GM20431 (cell line): ENCODE measurements around the gene SUSD1.
"Not testable (repeated sequence)": the region's sequence is repeated elsewhere in the genome, so short reads cannot be mapped to it uniquely, and the experiment has no call there.

Experiments used
- in situ Hi-C: fragments of 300-500 bp; cut with MseI, MboI; formaldehyde crosslinking; loops from one replicate; pipeline ENCODE4 v1.15.0; 2020; ENCODE audit warnings: low sequenced_read_pairs; ENCODE audit not compliant: unreplicated experiment

Gene SUSD1

GRCh38 chr9:112174965-112175795, at the start of gene SUSD1:
SUSD1 (minus strand) TSS chr9:112175297; CDS start chr9:112175235, 62 bp downstream.
- in situ Hi-C loops, result no loop called here

GRCh38 chr9:112224401-112225289, 49.5 kb upstream of the SUSD1 start:
- in situ Hi-C loops, result no loop called here

- in situ Hi-C loops, result no loop called here
These were observed 43.8 kb upstream of the SUSD1 start for GRCh38 chr9:112218908-112219307.

GRCh38 chr9:112212926-112213325, 37.8 kb upstream of the SUSD1 start:
- in situ Hi-C loops, result no loop called here

- in situ Hi-C loops, result no loop called here
These were observed 32.4 kb upstream of the SUSD1 start for GRCh38 chr9:112207451-112207850.

GRCh38 chr9:112203536-112203935, 28.4 kb upstream of the SUSD1 start:
- in situ Hi-C loops, result no loop called here

- in situ Hi-C loops, result no loop called here
These were observed 25.6 kb upstream of the SUSD1 start for GRCh38 chr9:112200711-112201110.

- in situ Hi-C loops, result no loop called here
These were observed 23.5 kb upstream of the SUSD1 start for GRCh38 chr9:112198646-112199045.

- in situ Hi-C loops, result no loop called here
These were observed 19.9 kb upstream of the SUSD1 start for GRCh38 chr9:112194969-112195431.

GRCh38 chr9:112193572-112194288, 18.6 kb upstream of the SUSD1 start:
- in situ Hi-C loops, result no loop called here

- in situ Hi-C loops, result not testable (repeated sequence)
These were observed 15.2 kb upstream of the SUSD1 start for GRCh38 chr9:112190320-112190719.

- in situ Hi-C loops, result no loop called here
These were observed 13.8 kb upstream of the SUSD1 start for GRCh38 chr9:112188884-112189283.

- in situ Hi-C loops, result no loop called here
These were observed 12.3 kb upstream of the SUSD1 start for GRCh38 chr9:112187404-112187803.

GRCh38 chr9:112186695-112187094, 11.6 kb upstream of the SUSD1 start:
- in situ Hi-C loops, result no loop called here

GRCh38 chr9:112184946-112185345, 9.8 kb upstream of the SUSD1 start:
- in situ Hi-C loops, result no loop called here

- in situ Hi-C loops, result no loop called here
These were observed 9.1 kb upstream of the SUSD1 start for GRCh38 chr9:112184221-112184620.

- in situ Hi-C loops, result no loop called here
These were observed 5.3 kb upstream of the SUSD1 start for GRCh38 chr9:112180387-112180881.

GRCh38 chr9:112179816-112180215, 4.7 kb upstream of the SUSD1 start:
- in situ Hi-C loops, result no loop called here

GRCh38 chr9:112176524-112176923, 1.4 kb upstream of the SUSD1 start:
- in situ Hi-C loops, result no loop called here

GRCh38 chr9:112175796-112176315, 759 bp upstream of the SUSD1 start:
- in situ Hi-C loops, result no loop called here
